ENCODE measurements around the gene TMEM45A.

DNA sequence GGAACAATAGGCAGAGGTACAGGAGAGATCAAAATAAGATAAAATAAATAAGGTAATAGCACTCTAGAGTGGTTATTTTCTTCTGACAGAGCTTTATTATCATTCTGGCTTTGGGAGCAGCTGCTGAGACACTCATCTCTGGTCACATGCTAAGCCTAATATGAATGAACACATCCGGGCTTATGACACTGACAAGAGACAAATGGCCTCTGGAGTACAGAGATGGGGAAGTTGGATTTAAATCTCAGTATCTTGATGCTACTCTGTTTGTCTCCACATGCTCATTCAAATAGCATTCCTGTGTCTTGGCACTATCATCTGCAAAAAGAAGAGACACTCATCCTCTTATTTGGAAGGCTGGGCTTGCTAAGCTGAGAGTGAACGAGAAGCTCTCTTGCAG is 55.6 kb downstream of the TMEM45A start:
- TF ChIP-seq, protein P1, sequence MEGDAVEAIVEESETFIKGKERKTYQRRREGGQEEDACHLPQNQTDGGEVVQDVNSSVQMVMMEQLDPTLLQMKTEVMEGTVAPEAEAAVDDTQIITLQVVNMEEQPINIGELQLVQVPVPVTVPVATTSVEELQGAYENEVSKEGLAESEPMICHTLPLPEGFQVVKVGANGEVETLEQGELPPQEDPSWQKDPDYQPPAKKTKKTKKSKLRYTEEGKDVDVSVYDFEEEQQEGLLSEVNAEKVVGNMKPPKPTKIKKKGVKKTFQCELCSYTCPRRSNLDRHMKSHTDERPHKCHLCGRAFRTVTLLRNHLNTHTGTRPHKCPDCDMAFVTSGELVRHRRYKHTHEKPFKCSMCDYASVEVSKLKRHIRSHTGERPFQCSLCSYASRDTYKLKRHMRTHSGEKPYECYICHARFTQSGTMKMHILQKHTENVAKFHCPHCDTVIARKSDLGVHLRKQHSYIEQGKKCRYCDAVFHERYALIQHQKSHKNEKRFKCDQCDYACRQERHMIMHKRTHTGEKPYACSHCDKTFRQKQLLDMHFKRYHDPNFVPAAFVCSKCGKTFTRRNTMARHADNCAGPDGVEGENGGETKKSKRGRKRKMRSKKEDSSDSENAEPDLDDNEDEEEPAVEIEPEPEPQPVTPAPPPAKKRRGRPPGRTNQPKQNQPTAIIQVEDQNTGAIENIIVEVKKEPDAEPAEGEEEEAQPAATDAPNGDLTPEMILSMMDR (IDR thresholded peaks at IDR 0.05; ENCODE audit: insufficient read depth, low read length, poor library complexity, severe bottlenecking), result no peak
- TF ChIP-seq EZH2phosphoT487 (conservative IDR thresholded peaks at IDR 0.05; ENCODE audit: low read length), result no peak

Data from SU-DHL-6 (cell line).